ENCODE data around the gene SDS. TPM values are rescaled to one million over a fixed set of nuclear protein-coding genes. Genes with fewer than 3 reads are reported as not detected.

Gene SDS
- total RNA-seq, 1 donor from 2014 or later, result not detected

GRCh38 chr12:113400362-113400761 lies 3.3 kb downstream of the SDS start:
- intact Hi-C loops (cut with DNase I), result no loop called here
- H3K9me3 ChIP-seq, result no peaks in the 10 kb centered on the region
- no peaks in the 10 kb centered on the region for H3K36me3 ChIP-seq
- no peaks in the 10 kb centered on the region for H3K27me3 ChIP-seq
- TF ChIP-seq CTCF (IDR thresholded peaks at IDR 0.05) (no peak), POLR2AphosphoS5 (IDR thresholded peaks at IDR 0.05; ENCODE audit: insufficient read depth in 1 of 2, low read depth in 1 of 2) (no peak), POLR2A (IDR thresholded peaks at IDR 0.05) (no peak)
- H3K27ac ChIP-seq, result no peak overlapping the region
- H3K4me3 ChIP-seq, result no peak overlapping the region
- DNase-seq (ENCODE audit: extremely low spot score in 2 of 2), result no peak
- H3K4me1 ChIP-seq, result no peaks in the 10 kb centered on the region

GRCh38 chr12:113399490-113399889 lies 4.2 kb downstream of the SDS start:
- Histone ChIP-seq H3K9me3 (no peaks in the 10 kb centered on the region), H3K36me3 (no peaks in the 10 kb centered on the region), H3K4me1 (no peaks in the 10 kb centered on the region), H3K4me3 (no peak overlapping the region), H3K27ac (no peak overlapping the region), H3K27me3 (no peaks in the 10 kb centered on the region)
- TF ChIP-seq POLR2AphosphoS5 (IDR thresholded peaks at IDR 0.05; ENCODE audit: insufficient read depth in 1 of 2, low read depth in 1 of 2) (no peak), POLR2A (IDR thresholded peaks at IDR 0.05) (no peak), CTCF (IDR thresholded peaks at IDR 0.05) (no peak)
- DNase-seq (ENCODE audit: extremely low spot score in 2 of 2), result no peak
- intact Hi-C loops (cut with DNase I), result no loop called here

- intact Hi-C loops (cut with DNase I), result no loop called here
These were observed 5.1 kb downstream of the SDS start for GRCh38 chr12:113398346-113399290.

GRCh38 chr12:113397497-113398197 lies 6.0 kb downstream of the SDS start:
- intact Hi-C loops (cut with DNase I), result no loop called here
- Histone ChIP-seq H3K27ac (no peak overlapping the region), H3K9me3 (no peaks in the 10 kb centered on the region), H3K4me3 (no peak overlapping the region), H3K27me3 (no peaks in the 10 kb centered on the region), H3K36me3 (no peaks in the 10 kb centered on the region), H3K4me1 (no peaks in the 10 kb centered on the region)
- no peak for DNase-seq (ENCODE audit: extremely low spot score in 2 of 2)
- TF ChIP-seq POLR2AphosphoS5 (IDR thresholded peaks at IDR 0.05; ENCODE audit: insufficient read depth in 1 of 2, low read depth in 1 of 2) (no peak), POLR2A (IDR thresholded peaks at IDR 0.05) (no peak)

More at GRCh38 chr12:113398346-113399290, 5.1 kb downstream of the SDS start:
- Histone ChIP-seq H3K27me3 (no peaks in the 10 kb centered on the region), H3K36me3 (no peaks in the 10 kb centered on the region), H3K9me3 (no peaks in the 10 kb centered on the region), H3K27ac (no peak overlapping the region), H3K4me3 (no peak overlapping the region), H3K4me1 (no peaks in the 10 kb centered on the region)
- TF ChIP-seq CTCF (IDR thresholded peaks at IDR 0.05), result no peak
- TF ChIP-seq POLR2AphosphoS5 (IDR thresholded peaks at IDR 0.05; ENCODE audit: insufficient read depth in 1 of 2, low read depth in 1 of 2), result no peak
- TF ChIP-seq POLR2A (IDR thresholded peaks at IDR 0.05), result no peak
- DNase-seq (ENCODE audit: extremely low spot score in 2 of 2), result no peak

- no peak for DNase-seq (ENCODE audit: extremely low spot score in 2 of 2)
- Histone ChIP-seq H3K36me3 (no peaks in the 10 kb centered on the region), H3K27ac (no peak overlapping the region), H3K27me3 (no peaks in the 10 kb centered on the region), H3K9me3 (no peaks in the 10 kb centered on the region), H3K4me3 (no peak overlapping the region), H3K4me1 (no peaks in the 10 kb centered on the region)
- intact Hi-C loops (cut with DNase I), result no loop called here
- no peak for TF ChIP-seq POLR2A (IDR thresholded peaks at IDR 0.05)
- no peak for TF ChIP-seq CTCF (IDR thresholded peaks at IDR 0.05)
- no peak for TF ChIP-seq POLR2AphosphoS5 (IDR thresholded peaks at IDR 0.05; ENCODE audit: insufficient read depth in 1 of 2, low read depth in 1 of 2)
These were observed 6.7 kb downstream of the SDS start for GRCh38 chr12:113396828-113397496.

Measured in vagina (tissue), 2 donors.